HEK293 (cell line): ENCODE measurements around the gene GRAMD4.

Experiments used
- YY2 ChIP-seq: fragments of 450-650 bp; formaldehyde crosslinking; IDR thresholded peaks from 2 replicates; pipeline ENCODE4 v1.5.1; 2016; ENCODE audit warnings: missing biosample characterization, missing genetic modification characterization
- ZNF26 ChIP-seq: fragments of 450-650 bp; formaldehyde crosslinking; IDR thresholded peaks from 2 replicates; pipeline ENCODE4 v1.5.1; 2016; ENCODE audit warnings: missing biosample characterization, missing genetic modification characterization
- ZNF513 ChIP-seq: fragments of 450-650 bp; IDR thresholded peaks from 2 replicates; pipeline ENCODE4 v1.5.1; 2018; ENCODE audit warnings: missing biosample characterization, missing genetic modification characterization
- ZNF529 ChIP-seq: fragments of 450-650 bp; formaldehyde crosslinking; IDR thresholded peaks from 2 replicates; pipeline ENCODE4 v1.5.1; 2017; ENCODE audit warnings: missing genetic modification characterization, missing biosample characterization; ENCODE audit not compliant: insufficient replicate concordance
- ZNF561 ChIP-seq: fragments of 450-650 bp; IDR thresholded peaks from 2 replicates; pipeline ENCODE4 v1.5.1; 2018; ENCODE audit warnings: missing biosample characterization, missing genetic modification characterization, borderline replicate concordance
- ZNF747 ChIP-seq: fragments of 450-650 bp; formaldehyde crosslinking; IDR thresholded peaks from 2 replicates; pipeline ENCODE4 v1.5.1; 2016; ENCODE audit warnings: missing biosample characterization, missing genetic modification characterization
- ZNF843 ChIP-seq: fragments of 450-650 bp; formaldehyde crosslinking; IDR thresholded peaks from 2 replicates; pipeline ENCODE4 v1.5.1; 2016; ENCODE audit warnings: missing biosample characterization, missing genetic modification characterization
- ZSCAN16 ChIP-seq: fragments of 450-650 bp; formaldehyde crosslinking; IDR thresholded peaks from 2 replicates; pipeline ENCODE4 v1.5.1; 2016; ENCODE audit warnings: missing biosample characterization, missing genetic modification characterization
- TF ChIP-seq, protein P1 (sequence below): fragments of 450-650 bp; formaldehyde crosslinking; IDR thresholded peaks from 2 replicates; pipeline ENCODE4 v1.5.1; 2016; ENCODE audit warnings: missing biosample characterization, missing genetic modification characterization
- TF ChIP-seq, protein P2 (sequence below): fragments of 450-650 bp; formaldehyde crosslinking; IDR thresholded peaks from 2 replicates; pipeline ENCODE4 v1.5.1; 2016; ENCODE audit warnings: missing biosample characterization, missing genetic modification characterization

GRCh38 chr22:46693634-46694415 is 73.6 kb downstream of the GRAMD4 start:
- TF ChIP-seq ZNF529 (tag by site-specific recombination) = no peak
- no peak for TF ChIP-seq ZSCAN16 (tag by site-specific recombination)
- TF ChIP-seq, protein P1, sequence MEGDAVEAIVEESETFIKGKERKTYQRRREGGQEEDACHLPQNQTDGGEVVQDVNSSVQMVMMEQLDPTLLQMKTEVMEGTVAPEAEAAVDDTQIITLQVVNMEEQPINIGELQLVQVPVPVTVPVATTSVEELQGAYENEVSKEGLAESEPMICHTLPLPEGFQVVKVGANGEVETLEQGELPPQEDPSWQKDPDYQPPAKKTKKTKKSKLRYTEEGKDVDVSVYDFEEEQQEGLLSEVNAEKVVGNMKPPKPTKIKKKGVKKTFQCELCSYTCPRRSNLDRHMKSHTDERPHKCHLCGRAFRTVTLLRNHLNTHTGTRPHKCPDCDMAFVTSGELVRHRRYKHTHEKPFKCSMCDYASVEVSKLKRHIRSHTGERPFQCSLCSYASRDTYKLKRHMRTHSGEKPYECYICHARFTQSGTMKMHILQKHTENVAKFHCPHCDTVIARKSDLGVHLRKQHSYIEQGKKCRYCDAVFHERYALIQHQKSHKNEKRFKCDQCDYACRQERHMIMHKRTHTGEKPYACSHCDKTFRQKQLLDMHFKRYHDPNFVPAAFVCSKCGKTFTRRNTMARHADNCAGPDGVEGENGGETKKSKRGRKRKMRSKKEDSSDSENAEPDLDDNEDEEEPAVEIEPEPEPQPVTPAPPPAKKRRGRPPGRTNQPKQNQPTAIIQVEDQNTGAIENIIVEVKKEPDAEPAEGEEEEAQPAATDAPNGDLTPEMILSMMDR = no peak
- TF ChIP-seq YY2 (tag by site-specific recombination) = no peak
- TF ChIP-seq, protein P2, sequence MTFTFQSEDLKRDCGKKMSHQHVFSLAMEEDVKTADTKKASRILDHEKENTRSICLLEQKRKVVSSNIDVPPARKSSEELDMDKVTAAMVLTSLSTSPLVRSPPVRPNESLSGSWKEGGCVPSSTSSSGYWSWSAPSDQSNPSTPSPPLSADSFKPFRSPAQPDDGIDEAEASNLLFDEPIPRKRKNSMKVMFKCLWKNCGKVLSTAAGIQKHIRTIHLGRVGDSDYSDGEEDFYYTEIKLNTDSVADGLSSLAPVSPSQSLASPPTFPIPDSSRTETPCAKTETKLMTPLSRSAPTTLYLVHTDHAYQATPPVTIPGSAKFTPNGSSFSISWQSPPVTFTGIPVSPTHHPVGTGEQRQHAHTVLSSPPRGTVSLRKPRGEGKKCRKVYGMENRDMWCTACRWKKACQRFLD (tag by site-specific recombination) = no peak
- TF ChIP-seq ZNF843 (tag by site-specific recombination) = no peak
- TF ChIP-seq ZNF561 (tag by site-specific recombination) = no peak
- no peak for TF ChIP-seq ZNF747
- no peak for TF ChIP-seq ZNF26 (tag by site-specific recombination)
- TF ChIP-seq ZNF513 (tag by site-specific recombination) = no peak
